ENCODE results near the gene CD53.

CD53 gene

DNA sequence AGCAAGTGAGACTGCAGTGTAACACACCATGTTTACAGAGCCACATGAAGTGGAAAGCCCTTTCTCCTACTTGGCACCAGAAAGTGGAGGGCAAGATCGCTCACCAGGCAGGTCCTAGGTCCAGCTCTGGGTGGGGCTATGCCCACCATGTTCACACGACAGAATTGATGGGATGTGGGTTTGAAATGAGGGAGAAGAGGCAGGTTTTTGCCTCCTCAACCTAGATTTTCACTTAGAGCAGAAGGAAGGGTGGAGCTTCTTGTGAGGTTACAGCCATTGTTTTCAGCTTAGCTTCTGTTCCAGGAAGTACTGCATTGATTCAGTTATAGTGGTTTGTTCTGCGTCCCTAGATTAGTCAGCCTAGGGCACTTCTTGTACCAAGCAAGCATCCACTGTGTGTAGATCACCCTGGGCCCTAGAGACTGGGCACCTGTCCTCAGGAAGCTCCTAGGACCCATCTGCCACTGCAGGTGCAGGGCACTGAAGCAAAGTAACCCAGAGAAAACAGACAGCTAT, 2.3 kb downstream of the CD53 start:
- in situ Hi-C loops (cut with MboI; ENCODE audit: low sequenced_read_pairs): no loop called here

DNA sequence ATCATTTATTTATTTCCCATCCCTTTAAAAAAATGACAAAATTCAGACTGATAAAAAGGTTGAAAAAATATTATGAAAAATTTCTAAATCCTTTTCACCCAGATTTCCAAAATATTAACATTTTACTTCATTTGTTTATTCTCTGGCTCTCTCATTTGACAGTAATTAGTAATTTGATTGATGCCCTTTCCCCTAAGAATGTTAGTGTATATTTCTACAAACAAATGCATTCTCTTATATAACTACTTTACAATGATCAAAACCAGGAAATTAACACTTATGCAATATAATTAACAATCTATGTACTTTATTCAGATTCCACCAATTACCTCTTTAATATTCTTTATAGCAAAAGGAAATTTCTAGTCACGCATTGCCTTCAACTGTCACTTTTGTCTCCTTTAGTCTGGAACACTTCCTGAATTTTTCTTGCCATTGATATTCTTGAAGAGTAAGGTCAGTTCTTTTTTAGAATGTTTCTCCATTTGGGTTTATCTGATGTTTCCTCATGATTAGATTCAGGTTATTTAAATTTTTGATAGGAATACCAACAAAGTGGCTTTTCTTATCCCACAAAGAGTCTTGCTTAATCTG, 3.9 kb downstream of the CD53 start:
- in situ Hi-C loops (cut with MboI; ENCODE audit: low sequenced_read_pairs): no loop called here

DNA sequence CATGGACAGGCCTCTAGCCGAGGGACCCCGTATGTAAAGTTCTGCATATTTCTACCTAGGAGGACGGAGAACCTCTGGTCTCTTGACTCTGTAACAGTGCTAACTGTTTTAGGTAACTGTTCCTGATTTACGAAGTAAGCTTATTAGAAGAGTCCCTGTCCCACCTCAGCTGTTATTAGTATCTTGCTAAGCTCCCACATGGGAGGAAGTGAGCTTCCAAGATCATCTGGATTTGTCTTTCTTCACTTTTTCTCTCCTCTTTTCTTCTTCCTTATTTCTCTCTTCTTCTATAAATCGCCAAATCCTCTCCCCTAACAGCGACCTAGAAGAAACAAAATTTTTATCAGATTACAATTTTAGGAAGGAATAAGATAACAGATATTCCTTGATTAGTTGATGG, 4.4 kb downstream of the CD53 start:
- in situ Hi-C loops (cut with MboI; ENCODE audit: low sequenced_read_pairs): no loop called here

DNA sequence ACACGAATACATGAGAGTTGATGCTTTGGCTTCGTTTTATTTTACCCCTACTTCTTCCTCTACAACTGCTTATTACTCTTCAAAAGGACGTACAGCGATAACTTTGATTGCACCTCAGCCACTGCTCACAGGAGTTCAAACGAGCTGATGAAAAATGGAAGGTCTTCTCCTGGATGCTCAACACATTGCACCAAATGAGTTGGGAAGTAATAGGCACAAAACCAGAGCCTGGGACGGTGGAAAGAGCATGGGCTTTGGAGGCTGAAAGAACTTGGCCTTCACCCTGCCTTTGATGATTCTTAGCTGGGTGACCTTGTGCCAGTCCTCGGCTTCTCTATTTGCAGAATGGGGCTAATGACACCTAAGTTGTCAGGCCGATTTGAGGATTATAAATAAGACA, 4.8 kb downstream of the CD53 start:
- in situ Hi-C loops (cut with MboI; ENCODE audit: low sequenced_read_pairs): no loop called here

DNA sequence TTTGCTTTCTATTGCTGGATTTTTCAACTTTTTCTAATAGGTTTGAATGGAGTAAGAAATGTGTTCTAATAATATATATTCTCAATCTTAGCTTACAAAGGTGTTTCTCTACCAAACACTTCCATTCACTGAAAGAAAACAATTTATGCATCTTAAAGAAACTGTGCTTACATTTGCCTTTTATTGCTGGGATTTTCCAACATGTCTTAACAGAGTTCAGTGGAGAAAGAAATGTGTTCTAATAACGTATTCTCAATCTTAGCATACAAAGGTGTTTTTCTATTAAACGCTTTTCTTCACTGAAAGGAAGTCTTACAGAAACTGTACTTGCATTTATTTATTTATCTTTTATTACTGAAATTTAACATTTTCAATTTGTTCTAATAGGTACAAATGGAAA, 5.6 kb downstream of the CD53 start:
- in situ Hi-C loops (cut with MboI; ENCODE audit: low sequenced_read_pairs): no loop called here

GRCh38 chr1:110878993-110879392, 6.0 kb downstream of the CD53 start:
- in situ Hi-C loops (cut with MboI; ENCODE audit: low sequenced_read_pairs): no loop called here

- in situ Hi-C loops (cut with MboI; ENCODE audit: low sequenced_read_pairs): no loop called here
Observed at GRCh38 chr1:110879758-110880606, 7.0 kb downstream of the CD53 start.

DNA sequence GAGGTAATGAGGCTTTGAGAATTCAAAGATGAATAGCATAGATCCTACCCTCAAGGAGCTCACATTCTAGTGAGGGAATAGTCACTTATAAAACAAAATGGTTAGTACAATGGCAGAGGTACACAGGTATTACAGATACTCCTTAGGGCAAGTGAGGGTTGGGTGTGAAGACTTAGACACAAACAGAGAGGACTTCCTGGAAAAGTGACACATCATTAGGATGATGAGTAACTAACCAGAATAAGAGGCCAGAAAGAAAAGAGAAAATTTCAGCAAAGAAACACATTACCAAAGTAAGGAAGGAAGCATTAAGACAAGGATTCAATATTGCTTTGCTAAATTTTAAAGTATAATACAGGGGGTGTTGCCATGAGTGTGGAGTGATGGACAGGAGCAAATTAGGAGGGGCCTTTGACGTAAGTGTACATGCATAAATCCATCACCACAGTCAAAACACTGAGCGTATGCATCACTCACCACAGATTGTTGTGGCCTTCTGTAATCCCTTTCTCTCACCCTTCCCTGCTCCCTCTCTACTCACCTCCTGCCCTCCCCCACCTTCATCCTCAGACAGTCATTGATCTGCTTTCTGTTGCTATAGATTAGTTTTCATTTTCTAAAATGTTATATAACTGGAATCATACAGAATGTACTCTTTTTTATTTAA, 7.9 kb downstream of the CD53 start:
- in situ Hi-C loops (cut with MboI; ENCODE audit: low sequenced_read_pairs): no loop called here

- in situ Hi-C loops (cut with MboI; ENCODE audit: low sequenced_read_pairs): no loop called here
Observed at GRCh38 chr1:110888049-110888448, 15.1 kb downstream of the CD53 start.

GRCh38 chr1:110888641-110889040, 15.7 kb downstream of the CD53 start:
- in situ Hi-C loops (cut with MboI; ENCODE audit: low sequenced_read_pairs): no loop called here

DNA sequence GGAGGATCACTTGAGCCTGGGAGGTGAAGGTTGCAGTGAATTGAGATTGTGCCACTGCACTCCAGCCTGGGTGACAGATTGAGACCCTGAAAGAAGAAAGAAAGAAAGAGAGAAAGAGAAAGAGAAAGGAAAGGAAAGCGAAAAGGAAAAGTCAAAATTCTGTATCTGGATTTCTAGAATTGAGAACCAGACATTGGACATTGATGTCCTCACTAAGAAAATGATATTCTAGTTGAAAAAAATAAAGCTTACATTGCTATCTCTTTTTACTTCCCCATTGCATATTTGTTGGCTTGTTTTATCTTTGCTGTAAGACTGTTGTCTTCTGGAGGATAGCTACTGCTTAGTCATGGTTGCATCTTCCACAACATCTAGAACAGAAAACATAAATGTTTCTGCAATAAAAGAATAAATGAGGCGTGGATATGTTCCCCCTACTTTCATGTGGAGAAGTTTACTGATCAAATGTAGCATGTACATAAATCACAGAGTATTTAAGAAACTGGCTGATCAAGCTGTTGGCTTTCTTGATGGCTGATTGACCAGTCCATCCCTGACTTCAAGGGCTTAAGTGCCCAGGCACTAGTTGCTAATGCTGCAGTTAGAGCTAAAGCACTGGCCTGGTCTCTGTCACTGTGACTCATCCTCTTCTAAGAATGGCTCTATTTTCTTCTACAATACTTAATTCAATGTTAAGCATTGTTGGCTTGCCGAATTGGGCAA, 17.7 kb downstream of the CD53 start:
- in situ Hi-C loops (cut with MboI; ENCODE audit: low sequenced_read_pairs): no loop called here

- in situ Hi-C loops (cut with MboI; ENCODE audit: low sequenced_read_pairs): no loop called here
Observed at GRCh38 chr1:110893908-110894490, 21.1 kb downstream of the CD53 start.

DNA sequence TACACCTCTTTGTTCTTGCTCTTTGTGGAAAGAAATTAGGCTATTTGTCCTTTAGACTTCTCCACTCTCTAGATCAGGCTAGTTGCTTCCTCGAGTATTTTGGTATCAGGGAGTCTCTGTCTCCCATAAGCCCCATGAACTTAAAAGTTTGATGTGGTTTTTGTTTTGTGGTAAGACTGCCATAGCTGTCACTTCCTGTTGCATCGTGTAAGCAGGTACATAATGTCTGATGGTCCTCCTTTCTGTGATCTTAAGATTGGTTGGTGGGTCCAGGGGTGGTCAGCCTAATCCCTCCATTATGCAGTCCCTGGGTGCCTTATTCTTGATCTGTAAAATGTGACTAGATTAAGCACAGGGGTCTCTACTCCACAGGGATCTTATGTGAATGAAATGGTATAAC, 23.1 kb downstream of the CD53 start:
- in situ Hi-C loops (cut with MboI; ENCODE audit: low sequenced_read_pairs): no loop called here

DNA sequence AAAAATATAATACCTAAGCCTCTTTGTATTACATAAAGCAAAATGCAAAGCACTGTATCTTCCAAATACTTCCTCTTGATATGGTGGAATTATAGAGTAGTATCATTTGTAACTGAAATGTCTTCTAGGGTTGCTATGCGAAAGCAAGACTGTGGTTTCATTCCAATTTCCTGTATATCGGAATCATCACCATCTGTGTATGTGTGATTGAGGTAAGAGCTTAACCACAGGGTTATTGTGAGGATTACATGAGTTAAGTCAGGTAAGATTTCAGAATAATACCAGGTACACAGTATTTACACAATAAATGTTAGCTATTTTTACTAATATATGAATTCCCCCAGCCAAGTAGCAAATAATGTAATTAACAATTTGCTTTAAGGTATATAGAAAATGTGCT, 24.7 kb downstream of the CD53 start:
- in situ Hi-C loops (cut with MboI; ENCODE audit: low sequenced_read_pairs): no loop called here

DNA sequence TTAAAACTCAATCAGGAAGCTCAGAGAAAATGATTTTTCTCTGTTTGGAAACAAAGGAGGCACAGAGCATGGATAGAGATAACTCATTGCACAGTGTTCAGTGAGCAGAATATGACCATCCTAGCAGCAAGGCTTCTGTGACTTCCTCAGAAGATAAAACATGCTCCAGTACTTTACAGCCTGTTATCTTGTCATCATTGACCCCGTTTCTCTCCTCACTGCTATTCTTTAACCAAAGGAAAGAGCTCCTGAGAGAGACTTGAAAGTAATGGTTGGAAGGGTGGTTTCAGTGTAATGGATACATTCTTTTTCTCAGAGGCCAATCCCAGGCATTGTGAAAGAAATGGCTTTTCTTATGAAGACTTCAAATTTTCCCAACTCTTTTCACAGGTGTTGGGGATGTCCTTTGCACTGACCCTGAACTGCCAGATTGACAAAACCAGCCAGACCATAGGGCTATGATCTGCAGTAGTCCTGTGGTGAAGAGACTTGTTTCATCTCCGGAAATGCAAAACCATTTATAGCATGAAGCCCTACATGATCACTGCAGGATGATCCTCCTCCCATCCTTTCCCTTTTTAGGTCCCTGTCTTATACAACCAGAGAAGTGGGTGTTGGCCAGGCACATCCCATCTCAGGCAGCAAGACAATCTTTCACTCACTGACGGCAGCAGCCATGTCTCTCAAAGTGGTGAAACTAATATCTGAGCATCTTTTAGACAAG, 25.9 kb downstream of the CD53 start:
- in situ Hi-C loops (cut with MboI; ENCODE audit: low sequenced_read_pairs): no loop called here

- in situ Hi-C loops (cut with MboI; ENCODE audit: low sequenced_read_pairs): no loop called here
Observed at GRCh38 chr1:110899458-110899843, 26.5 kb downstream of the CD53 start.

DNA sequence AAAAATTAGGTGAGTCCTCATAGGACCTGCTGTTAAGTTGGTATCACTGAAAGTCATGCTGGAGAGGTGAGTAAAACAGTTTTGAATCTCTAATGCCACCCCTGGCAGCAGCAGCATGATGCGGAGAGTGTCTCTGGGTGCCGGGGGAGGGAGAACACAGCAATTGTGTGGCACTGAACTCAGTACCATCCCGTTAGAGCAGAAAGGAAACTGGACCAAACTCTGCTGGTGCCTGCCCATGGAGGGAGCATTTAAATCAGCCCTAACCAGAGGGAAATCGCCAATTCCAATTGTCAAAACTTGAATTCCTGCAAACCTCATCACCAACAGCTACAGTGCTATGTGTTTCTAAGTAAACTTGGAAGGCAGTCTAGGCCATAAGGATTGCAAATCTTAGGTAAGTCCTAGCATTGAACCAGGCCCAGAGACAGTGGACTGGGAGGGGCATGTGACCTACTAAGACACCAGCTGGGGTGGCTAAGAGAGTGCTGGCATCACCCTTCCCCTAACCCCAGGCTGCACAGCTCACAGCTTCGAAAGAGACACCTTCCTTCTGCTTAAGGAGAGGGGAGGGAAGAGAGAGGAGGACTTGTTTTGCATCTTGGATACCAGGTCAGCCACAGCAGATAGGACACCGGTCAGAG, 30.0 kb downstream of the CD53 start:
- in situ Hi-C loops (cut with MboI; ENCODE audit: low sequenced_read_pairs): no loop called here

DNA sequence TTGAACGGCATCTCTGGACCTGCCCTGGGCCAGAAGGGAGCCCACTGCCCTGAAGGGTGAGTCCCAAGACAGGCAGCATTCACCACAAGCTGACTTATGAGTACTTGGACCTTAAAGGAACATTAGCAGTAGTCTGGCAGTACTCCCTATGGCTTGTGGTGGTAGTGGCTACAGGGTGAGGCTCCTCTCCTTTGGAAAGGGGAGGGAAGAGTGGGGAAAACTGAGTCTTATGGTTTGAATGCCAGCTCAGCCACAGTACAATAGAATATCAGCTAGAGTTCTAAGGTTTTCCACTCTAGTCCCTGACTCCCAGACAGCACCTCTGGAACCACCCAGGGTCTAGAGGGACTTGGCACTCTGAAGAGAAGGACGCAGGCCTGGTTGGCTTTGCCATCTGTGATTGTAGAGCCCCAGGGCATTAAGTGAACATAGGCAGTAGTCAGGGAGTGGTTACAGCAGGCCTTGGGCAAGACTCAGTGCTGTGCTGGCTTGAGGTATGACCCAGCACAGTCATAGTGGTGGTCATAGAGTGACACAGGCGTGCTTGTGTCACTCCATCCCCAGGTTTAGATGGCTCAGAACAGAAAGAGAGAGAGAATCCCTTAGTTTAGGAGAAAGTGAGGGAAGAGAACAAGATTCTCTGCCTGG, 31.0 kb downstream of the CD53 start:
- in situ Hi-C loops (cut with MboI; ENCODE audit: low sequenced_read_pairs): no loop called here

GRCh38 chr1:110912784-110913183, 39.8 kb downstream of the CD53 start:
- in situ Hi-C loops (cut with MboI; ENCODE audit: low sequenced_read_pairs): no loop called here
